ENCODE results near the gene PSD2. TPM values are rescaled to one million over a fixed set of nuclear protein-coding genes. Genes with fewer than 3 reads are reported as not detected.
A peak's percentile ranks its signal among the peaks of the same experiment; 100 is the strongest.

PSD2 gene
- total RNA-seq, 1 donor from 2014 or later = 0.68 TPM

DNA sequence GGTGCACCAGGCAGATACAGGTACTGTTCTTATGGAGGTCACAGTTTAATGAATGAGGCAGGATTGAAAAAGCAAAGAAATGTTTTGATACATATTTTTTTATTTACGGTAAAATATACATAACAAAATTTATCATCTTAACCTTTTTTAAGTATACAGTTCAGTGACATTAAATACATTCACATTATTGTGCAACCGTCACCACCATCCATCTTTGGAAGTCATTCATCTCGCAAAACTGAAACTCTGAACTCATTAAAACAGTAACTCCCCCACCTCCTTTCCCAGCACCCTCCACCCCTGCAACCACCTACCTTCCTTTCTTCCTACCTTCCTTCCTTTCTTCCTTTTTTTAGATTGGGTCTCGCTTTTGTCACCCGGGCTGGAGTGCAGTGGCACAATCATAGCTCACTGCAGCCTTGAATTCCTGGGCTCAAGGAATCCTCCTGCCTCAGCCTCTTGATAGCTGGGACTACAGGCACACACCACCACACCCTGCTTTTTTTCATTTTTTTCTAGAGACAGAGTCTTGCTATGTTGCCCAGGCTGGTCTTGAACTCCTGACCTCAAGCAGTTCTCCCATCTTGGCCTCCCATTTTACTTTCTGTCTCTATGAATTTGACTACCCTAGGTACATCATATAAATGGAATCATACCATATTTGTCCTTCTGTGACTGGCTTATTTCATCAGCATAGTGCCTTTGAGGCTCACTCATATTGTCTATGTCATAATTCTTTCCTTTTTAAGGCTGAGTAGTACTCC lies 22.5 kb upstream of the PSD2 start:
- no peak overlapping the region for H3K4me3 Mint-ChIP-seq
- no peaks in the 10 kb centered on the region for H3K9me3 Mint-ChIP-seq
- no peak overlapping the region for H3K27ac Mint-ChIP-seq (ENCODE audit: unreplicated experiment)
- H3K27me3 Mint-ChIP-seq (ENCODE audit: low read depth) = peaks cover 5% of the 10 kb centered on the region
- H3K4me1 Mint-ChIP-seq = peaks cover 17% of the 10 kb centered on the region
- TF ChIP-seq, protein P1, sequence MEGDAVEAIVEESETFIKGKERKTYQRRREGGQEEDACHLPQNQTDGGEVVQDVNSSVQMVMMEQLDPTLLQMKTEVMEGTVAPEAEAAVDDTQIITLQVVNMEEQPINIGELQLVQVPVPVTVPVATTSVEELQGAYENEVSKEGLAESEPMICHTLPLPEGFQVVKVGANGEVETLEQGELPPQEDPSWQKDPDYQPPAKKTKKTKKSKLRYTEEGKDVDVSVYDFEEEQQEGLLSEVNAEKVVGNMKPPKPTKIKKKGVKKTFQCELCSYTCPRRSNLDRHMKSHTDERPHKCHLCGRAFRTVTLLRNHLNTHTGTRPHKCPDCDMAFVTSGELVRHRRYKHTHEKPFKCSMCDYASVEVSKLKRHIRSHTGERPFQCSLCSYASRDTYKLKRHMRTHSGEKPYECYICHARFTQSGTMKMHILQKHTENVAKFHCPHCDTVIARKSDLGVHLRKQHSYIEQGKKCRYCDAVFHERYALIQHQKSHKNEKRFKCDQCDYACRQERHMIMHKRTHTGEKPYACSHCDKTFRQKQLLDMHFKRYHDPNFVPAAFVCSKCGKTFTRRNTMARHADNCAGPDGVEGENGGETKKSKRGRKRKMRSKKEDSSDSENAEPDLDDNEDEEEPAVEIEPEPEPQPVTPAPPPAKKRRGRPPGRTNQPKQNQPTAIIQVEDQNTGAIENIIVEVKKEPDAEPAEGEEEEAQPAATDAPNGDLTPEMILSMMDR (conservative IDR thresholded peaks at IDR 0.05) = no peak
- H3K36me3 Mint-ChIP-seq (ENCODE audit: low read depth) = no peaks in the 10 kb centered on the region
- no peak for DNase-seq (ENCODE audit: low read depth, low spot score)

DNA sequence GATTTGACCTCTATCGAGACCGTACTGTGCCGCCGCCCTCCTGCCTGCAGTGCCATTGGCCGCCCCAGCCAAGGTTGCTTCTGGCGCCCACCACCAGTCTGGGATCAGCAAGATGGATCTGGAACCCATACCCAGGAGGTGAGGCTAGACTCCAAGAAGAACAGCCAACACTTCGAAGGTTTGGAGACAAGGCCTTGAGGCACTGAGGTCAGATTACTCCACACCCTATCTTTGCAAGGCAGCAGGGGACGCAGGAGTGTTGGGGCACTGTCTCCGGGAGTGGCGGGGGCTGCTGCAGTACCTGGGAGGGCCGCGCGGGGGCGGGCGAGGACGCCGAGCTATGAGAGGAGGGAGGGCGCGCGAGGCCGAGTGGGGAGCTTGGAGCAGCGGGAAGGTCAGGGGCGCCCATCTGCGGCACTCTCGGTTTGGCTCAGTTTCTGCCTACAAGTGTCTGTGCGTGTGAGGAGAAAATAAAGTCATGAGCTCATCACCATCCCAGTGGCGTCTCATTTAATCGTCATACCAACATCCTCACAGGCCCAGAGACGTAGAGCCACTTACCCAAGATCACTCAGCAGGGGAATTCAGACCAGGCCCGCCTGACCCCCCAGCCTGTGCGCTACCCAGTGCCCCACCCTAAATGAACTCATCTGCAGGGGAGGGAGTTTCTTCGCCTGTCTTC lies 20.5 kb upstream of the PSD2 start:
- Mint-ChIP-seq H3K4me3 (no peak overlapping the region), H3K27ac (ENCODE audit: unreplicated experiment) (no peak overlapping the region)

DNA sequence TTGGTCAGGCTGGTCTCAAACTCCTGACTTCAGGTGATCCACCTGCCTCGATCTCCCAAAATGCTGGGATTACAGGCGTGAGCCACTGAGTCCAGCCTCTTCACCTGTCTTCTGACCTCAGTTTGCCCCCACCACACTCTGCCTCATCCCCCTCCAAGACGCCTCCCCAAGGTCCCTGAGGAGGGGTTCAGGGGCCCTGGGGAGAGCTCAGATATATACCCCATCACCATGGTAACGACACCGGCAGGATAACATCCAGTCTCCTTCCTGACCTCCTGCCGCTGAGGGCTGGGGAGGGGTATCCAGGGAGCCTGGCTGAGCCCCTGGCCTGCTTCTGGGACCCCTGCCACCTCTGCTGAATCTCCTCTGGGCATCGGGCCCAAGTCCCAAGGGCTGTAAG lies 19.7 kb upstream of the PSD2 start:
- H3K27me3 Mint-ChIP-seq (ENCODE audit: low read depth) = peaks cover 5% of the 10 kb centered on the region
- DNase-seq (ENCODE audit: low read depth, low spot score) = no peak
- H3K4me1 Mint-ChIP-seq = peaks cover 17% of the 10 kb centered on the region
- H3K9me3 Mint-ChIP-seq = no peaks in the 10 kb centered on the region
- no peaks in the 10 kb centered on the region for H3K36me3 Mint-ChIP-seq (ENCODE audit: low read depth)
- TF ChIP-seq, protein P1 (conservative IDR thresholded peaks at IDR 0.05) = no peak
- H3K4me3 Mint-ChIP-seq = no peak overlapping the region
- H3K27ac Mint-ChIP-seq (ENCODE audit: unreplicated experiment) = no peak overlapping the region

More for the DNA sequence above, 20.5 kb upstream of the PSD2 start:
- peak; percentile 98 for DNase-seq (ENCODE audit: low read depth, low spot score)
- Mint-ChIP-seq H3K4me1 (peaks cover 17% of the 10 kb centered on the region), H3K27me3 (ENCODE audit: low read depth) (peaks cover 5% of the 10 kb centered on the region), H3K36me3 (ENCODE audit: low read depth) (no peaks in the 10 kb centered on the region), H3K9me3 (no peaks in the 10 kb centered on the region)
- TF ChIP-seq, protein P1 (conservative IDR thresholded peaks at IDR 0.05) = peak; percentile 86

DNA sequence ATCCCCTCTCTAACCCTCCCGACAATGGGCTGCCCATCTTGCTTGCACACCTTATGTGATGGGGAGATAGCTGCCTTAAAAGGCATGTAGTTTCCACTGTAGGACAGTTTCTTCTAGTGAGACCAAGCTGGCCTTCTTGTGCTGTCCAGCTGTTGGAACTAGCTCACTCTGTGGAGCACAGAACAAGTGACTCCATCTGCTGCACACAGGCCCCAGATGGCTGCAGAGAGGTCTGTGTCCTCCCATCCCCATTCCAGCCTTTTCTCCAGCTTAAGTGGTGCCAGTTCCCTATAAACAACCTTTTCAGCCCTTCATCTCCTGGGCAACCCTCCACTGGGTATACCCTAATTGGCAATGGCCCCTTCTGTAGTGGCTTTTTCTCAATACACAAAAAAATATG lies 18.7 kb upstream of the PSD2 start:
- Mint-ChIP-seq H3K4me3 (no peak overlapping the region), H3K4me1 (peaks cover 17% of the 10 kb centered on the region), H3K36me3 (ENCODE audit: low read depth) (no peaks in the 10 kb centered on the region), H3K27me3 (ENCODE audit: low read depth) (peaks cover 5% of the 10 kb centered on the region), H3K27ac (ENCODE audit: unreplicated experiment) (no peak overlapping the region), H3K9me3 (no peaks in the 10 kb centered on the region)
- no peak for DNase-seq (ENCODE audit: low read depth, low spot score)
- TF ChIP-seq, protein P1 (conservative IDR thresholded peaks at IDR 0.05) = no peak

DNA sequence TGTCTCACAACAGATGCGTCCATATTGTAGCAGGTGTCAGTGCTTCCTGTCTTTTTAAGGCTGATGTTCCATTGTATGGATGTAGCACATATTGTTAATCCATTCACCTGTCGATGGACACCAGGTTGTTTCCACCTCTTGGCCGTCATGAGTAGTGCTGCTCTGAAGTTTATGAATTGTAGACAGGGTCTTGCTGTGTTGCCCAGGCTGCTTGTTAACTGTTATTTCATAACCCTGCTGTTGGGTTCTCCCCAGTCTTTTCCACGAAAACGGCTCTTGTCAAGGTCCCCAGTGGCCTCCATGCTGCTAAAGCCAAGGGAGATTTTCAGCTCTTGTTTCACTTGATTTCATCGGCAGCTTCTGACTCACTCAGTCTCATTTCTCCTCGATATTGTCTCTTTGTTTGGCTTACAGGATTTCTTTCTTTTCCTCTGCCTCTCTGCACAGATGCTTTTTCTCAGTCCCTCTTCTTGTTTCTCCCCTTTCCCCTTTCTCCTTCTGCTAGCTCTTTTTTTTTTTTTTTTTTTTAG lies 12.1 kb upstream of the PSD2 start:
- H3K4me3 Mint-ChIP-seq = no peak overlapping the region
- H3K27ac Mint-ChIP-seq (ENCODE audit: unreplicated experiment) = no peak overlapping the region
- TF ChIP-seq, protein P1 (conservative IDR thresholded peaks at IDR 0.05) = no peak
- no peak for DNase-seq (ENCODE audit: low read depth, low spot score)
- H3K36me3 Mint-ChIP-seq (ENCODE audit: low read depth) = no peaks in the 10 kb centered on the region
- H3K4me1 Mint-ChIP-seq = no peaks in the 10 kb centered on the region
- no peaks in the 10 kb centered on the region for H3K9me3 Mint-ChIP-seq
- peaks cover 33% of the 10 kb centered on the region for H3K27me3 Mint-ChIP-seq (ENCODE audit: low read depth)

All from neural crest cell (in vitro differentiated cells).